ENCODE data around the gene SYTL3.

Gene SYTL3

DNA sequence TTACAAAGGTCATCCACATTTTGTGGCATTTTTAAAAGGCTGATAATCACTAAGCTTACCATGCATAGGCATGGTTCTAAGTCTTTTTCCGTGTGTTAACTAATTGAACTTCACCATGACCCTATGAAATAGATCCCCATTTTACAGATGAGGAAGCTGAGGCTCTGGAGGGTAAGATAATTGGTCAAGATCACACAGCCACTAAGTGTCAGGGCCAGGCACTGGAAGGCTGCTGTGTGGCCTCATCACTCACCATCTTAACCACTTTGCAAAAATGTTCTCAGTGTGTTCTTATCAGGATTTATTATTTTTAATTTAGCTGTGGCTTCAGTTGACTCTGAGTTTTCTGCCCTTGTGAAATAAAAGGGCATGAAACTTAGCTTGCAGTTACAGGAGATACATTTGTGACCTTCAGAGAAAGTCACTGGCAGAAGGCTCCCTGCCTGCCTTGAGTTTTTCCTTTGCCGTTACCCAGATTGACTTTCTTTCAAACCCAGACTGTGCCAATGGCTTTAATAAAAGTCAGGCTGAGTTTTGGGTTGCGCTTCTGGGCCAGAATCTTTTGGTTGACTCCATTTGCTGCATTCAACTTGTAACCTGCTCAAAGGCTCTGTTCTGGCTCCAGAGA, 87.3 kb downstream of the SYTL3 start:
- DNase-seq: no peak

- DNase-seq: no peak
Observed at GRCh38 chr6:158737710-158738615, 88.1 kb downstream of the SYTL3 start.

DNA sequence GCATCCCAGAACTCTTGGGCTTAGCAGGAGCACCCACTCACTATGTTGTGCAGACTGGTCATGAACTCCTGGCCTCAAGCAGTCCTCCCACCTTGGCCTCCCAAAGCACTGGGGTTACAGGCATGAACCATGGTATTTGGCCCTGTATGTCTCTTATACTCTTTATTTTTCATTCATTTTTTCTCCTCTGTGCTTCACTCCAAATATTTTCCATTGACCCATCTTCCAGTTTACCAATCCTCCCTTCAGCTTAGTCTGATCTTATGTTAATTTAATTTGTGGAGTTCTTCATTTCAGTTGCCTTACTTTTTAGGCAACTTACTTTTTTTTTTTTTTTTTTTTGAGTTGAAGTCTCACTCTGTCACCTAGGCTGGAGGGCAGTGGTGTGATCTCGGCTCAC, 89.8 kb downstream of the SYTL3 start:
- no peak for DNase-seq

GRCh38 chr6:158743033-158743651, 93.3 kb downstream of the SYTL3 start:
- no peak for DNase-seq

DNA sequence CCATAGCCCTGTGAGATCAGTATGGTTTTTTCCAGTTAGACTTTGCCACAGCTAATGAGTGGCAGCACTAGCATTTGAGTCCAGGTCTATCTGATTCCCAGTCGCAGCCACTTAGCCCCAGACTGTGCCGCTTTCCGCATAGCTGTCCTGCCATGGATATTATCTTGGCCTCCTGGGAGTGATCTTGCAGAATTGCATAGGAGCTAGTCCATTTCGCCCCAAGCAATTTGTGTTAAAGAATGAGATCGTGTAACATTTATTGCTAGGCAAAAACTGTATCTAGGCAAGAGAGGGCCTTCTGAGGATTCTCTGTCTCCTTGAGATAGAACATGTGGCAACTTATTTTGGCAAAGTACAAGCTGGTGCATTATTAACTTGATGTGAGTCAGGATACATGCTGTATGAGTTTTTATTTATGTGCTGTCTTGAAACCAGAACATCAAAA, 95.2 kb downstream of the SYTL3 start:
- DNase-seq: no peak

DNA sequence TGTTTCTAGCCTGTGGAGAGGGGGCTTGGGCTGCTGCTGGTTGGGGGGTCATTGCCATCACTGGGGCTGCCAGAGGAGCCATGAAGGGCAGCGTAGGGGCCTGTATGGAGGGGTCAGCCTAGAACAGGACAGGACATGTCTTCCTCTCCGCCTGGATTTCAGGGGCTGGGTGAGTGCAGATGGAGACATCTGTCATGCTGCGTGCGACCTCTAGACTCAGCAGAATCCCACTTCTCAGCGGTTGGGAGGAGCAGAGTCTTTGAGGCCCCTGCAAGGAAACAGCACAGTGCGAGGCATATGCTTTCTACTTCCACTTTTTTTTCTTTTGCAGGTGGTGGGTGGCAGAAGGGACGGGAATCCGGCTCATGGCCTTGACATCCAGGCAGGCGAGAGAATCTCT, 101.4 kb downstream of the SYTL3 start:
- DNase-seq: peak; percentile 90

DNA sequence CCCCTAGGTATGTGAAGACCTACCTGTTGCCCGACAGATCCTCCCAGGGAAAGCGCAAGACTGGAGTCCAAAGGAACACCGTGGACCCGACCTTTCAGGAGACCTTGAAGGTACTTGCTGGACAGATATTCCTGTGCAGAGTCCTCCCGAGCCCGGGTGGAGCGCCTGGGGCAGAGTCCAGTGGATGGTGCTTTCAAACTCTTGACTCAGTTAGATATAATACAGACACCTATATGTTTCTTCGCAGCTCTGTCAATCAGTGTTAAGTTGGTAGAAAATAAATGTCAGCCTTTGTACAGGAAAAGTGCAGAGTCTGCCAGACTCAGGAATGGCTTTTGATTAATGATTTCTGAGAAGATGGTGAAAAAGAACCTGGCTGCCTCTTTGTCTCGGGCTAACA, 102.1 kb downstream of the SYTL3 start:
- no peak for DNase-seq

DNA sequence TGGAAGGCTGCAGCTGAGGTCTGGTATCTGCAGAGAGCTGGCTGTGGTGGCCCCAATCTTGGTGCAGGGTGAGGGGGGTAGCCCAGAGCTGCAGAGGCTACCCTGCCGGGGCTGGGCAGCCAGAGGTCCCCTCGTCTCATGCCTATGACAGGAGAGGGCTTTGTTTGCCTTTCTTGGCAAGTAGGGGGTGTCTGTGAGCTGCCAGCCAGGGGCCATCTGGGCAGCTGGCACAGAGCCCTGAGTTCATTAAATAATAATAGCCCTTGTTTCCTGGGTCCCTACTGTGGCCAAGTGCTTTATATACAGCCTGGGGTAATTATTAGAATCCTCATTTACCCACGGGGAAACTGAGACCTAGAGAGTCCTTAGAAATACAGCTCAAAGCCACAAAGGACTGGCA, 102.8 kb downstream of the SYTL3 start:
- DNase-seq: peak; percentile 97

GRCh38 chr6:158753811-158754210, 104.0 kb downstream of the SYTL3 start:
- DNase-seq: no peak

DNA sequence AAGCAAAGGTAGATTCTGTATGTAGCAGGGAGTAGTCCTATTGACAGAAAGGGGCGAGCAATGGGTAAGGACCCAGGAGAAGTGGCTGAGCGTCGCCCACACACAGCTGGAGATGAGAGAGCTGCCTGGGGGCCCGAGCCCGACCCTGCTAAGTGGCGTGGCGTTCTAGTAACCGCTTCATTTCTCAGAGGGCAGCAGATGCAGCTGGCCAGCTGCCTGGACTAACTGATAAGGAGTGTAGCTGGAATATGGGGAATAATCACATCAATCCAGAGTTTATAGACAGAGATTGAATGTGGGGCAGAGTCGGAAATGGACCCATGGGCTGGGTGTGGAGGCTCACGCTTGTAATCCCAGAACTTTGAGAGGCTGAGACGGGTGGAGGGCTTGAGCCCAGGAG, 104.9 kb downstream of the SYTL3 start:
- no peak for DNase-seq

- DNase-seq: no peak
Observed at GRCh38 chr6:158755636-158756035, 105.8 kb downstream of the SYTL3 start.

DNA sequence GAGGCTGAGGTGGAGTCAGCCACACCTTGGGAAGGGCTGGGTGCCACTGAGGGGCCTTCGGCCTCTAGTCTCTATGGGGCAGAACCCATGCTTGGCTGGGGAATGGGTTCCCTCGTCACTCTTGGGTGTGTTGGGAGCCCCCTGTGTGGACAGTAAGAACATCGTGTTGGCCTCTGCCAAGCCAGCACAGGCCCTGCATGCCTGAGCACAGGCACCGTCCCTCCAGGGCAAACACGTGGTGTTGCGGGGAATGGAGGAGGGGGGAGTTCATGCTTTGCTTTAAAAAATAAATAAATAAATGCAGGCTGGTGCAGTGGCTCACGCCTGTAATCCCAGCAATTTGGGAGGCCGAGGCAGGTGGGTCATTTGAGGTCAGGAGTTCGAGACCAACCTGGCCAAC, 106.3 kb downstream of the SYTL3 start:
- DNase-seq: no peak

DNA sequence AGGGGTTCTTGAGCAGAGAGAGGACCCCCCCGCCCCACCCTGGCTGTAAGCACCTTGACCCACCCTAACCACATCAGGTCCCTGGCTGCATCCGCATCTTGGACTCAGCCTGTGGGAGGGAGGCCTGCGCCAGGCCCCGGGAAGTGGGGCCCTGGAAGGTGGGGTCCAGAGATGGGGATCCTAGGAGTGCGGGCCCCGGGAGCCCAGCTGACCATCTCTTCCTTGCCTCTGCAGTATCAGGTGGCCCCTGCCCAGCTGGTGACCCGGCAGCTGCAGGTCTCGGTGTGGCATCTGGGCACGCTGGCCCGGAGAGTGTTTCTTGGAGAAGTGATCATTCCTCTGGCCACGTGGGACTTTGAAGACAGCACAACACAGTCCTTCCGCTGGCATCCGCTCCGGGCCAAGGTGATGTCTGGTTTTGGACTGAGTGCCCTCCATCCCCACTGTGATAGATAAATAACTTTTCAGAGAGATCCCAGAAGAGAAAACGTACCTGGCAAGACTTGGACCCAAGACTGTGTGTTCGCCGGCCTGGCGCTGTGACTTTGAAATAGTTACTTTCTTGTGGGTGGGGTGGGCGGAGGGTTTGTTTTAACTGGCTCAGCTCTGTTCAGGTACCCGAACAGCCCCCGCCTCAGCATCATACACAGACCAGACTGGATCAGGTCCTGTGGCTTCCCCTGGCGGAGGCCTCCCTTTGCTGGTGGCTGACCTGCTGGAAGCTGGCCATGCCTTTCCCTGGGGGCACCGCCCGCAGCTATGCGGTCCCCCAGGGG, 107.3 kb downstream of the SYTL3 start:
- no peak for DNase-seq

GRCh38 chr6:158757753-158758090, 107.9 kb downstream of the SYTL3 start:
- no peak for DNase-seq

DNA sequence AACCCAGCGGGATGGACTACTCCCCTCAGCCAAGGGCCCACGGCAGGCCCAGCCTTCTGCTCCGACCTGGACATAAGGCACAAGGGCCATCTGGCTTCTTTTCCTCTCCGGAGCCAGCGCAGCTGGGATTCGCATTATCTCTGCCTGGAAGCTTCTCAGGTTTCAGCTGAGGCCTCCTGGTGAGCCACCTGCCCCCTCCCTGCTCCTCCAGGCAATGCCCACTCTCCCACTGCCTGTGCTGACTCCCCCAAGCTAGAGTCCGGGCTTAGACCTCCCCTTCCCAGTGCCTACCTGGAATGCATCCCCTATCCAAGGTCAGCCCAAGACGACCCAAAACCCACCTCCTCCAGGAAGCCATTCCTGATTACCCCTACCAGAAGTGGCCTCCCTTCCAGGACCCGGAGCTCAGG, 108.6 kb downstream of the SYTL3 start:
- peak; percentile 99 for DNase-seq

DNA sequence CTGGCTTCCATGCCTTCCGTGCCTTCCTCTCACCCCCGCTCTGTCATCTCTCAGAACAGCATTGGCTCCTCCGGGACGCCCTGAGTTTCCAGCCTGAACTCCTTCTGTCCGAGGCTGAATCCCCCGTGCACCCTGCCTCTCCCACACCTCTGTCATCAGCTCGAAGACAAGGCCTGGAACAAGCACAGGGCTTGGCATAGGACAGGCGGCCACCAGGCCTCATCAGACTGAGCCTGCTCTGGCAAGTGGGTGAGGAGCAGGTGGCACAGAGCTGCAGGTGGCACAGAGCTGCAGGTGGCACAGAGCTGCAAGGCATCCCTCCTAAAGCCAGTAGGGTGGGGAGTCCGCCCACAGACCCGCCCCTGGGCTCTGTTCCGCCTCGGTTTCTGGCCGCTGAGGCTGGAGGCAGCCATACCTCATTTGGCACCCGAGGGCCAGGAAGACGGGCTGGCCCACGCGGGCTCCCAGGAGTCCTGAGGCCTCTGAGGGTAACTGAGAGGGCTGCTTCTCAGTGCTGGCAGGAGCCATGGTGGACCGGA, 109.2 kb downstream of the SYTL3 start:
- peak; percentile 55 for DNase-seq

DNA sequence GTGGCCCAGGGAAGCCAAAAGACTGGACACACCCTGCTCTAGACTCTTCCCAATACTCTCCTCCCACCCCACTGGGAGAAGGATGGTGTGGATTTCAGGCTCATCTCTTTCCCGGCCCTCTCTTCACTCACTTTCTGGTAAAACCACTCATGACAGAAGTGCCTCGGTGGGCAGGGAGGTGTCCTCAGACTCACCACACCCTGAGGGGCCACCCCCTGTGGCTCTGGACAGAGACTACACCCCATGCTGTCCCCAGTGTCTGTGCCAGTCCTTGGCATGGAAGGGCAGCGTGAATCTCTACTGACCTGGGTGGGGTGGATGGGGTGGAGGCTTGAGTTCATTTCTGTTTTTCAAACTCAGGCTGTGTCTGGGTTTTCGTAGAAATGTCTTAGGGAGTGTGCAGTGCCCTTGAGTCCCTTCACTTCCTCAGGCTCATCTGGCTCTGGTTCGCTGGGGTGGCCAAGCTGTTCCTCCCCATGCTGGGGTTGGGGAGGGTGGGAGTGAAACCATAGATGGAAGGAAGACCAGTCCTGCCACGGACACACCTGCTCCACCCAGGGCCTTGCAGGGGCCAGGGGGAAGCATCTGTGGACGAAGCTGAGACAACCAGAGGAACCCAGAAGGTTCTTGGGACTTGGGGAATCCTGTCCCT, 110.2 kb downstream of the SYTL3 start:
- no peak for DNase-seq

DNA sequence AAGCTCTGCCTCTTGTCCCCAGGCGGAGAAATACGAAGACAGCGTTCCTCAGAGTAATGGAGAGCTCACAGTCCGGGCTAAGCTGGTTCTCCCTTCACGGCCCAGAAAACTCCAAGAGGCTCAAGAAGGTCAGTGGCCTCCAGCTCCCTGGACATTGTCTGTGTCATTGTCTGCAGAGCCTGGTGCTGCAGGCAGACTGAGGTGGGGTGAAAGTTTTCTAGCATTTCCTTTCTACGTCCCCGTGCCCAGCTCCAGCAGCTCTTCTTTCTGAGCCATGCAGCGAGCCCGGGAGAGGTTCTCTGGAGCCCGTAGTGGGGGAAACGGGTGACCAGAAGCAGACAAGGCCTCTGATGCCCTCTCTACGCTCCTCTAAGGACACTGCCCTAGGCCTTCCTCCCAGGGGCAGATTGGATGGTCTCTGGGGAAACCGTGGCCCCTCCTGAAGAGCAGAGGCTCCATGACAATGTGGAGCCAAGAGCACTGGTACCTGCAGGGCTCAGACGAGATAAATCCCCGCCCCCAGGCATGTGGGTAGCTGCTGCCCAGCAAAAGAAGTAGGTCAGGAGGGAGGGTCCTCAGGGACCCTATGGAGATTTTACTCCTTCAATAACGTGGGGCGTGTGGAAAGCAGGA, 110.9 kb downstream of the SYTL3 start:
- DNase-seq: no peak

- no peak for DNase-seq
Observed at GRCh38 chr6:158761746-158762145, 111.9 kb downstream of the SYTL3 start.

- no peak for DNase-seq
Observed at GRCh38 chr6:158762787-158763433, 113.1 kb downstream of the SYTL3 start.

DNA sequence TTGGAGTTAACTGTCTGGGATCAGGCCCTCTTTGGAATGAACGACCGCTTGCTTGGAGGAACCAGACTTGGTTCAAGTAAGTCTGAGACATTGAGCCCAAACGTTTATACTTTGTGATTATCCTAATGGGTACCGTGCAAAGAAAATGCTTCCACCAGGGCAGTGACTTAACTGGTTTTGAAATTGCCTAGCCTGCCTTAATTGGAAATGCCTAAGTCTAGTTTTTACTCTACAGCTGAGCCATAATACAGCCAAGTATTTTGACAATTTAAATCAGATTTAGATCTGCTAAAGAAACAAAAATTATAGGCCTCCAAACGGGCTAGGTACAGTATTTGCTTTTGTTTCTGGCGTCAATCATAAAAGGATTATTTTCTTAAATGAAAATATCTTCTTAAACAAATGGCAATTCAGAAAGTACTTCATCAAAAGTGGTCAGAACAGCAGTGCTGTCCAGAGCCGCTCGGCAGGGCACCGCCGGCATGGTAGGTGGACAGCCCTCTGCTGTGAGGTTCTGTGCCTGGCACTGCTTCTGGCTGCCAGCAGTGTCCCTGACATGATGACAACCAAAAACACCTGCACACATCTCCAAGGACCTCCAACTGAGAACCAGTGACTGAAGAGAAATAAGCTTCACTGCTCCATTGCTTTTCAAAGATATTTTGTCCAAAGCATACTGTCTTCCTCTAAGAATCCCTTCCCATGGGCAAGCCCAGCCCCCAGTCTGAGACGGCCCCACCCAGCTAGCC, 113.8 kb downstream of the SYTL3 start:
- no peak for DNase-seq

Data from NCI-H524 treated with DMSO at 0.1 percent for 48 hours (cell line).